ENCODE measurements around the gene DENND1A. TPM values are rescaled to one million over a fixed set of nuclear protein-coding genes. Genes with fewer than 3 reads are reported as not detected.

Gene DENND1A
- total RNA-seq, 6 experiments from 2014 or later, result 13.9 to 22.6 (median 16.3) TPM

GRCh38 chr9:123406691-123407216 is 523.2 kb downstream of the DENND1A start:
- TF ChIP-seq POLR2A (IDR thresholded peaks at IDR 0.05) (no peak), CTCF (IDR thresholded peaks at IDR 0.05) (no peak)
- ATAC-seq, result no peak
- Histone ChIP-seq H3K4me3 (no peak overlapping the region), H3K4me1 (no peaks in the 10 kb centered on the region), H3K27ac (no peak overlapping the region), H3K36me3 (no peaks in the 10 kb centered on the region), H3K9me3 (no peaks in the 10 kb centered on the region), H3K27me3 (no peaks in the 10 kb centered on the region)
- 69% methylated on average over 13 of the region's 13 CpGs for WGBS (ENCODE audit: insufficient coverage, low coverage, low lambda C conversion rate, missing lambda C conversion rate)
- DNase-seq, result peak in 1 of 3 donors; percentile 11
- intact Hi-C loops (cut with DNase I), result no loop called here

DNA sequence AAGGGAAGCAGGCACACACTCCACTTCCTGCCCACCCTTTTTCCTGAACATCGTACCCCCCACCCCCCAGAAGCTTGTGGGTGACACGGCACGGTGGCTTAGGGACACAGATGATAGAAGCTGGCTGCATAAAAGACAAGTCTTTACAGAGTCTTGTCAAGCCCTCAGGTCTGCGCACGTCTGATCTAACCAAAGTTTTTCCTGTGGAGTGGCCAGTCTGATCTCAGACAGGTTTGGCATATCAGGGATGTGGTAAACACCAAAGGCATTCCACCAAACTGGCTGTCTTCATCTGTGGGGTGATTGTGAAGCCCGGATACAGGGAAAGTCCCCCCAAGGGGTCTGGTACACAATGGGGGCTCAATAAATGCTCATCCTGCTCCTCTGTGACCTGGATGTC is 523.9 kb downstream of the DENND1A start:
- intact Hi-C loops (cut with DNase I), result no loop called here
- no peaks in the 10 kb centered on the region for H3K36me3 ChIP-seq
- 88% methylated on average over 6 of the region's 6 CpGs for WGBS (ENCODE audit: insufficient coverage, low coverage, low lambda C conversion rate, missing lambda C conversion rate)
- TF ChIP-seq CTCF (IDR thresholded peaks at IDR 0.05), result no peak
- no peak for TF ChIP-seq POLR2A (IDR thresholded peaks at IDR 0.05)
- no peaks in the 10 kb centered on the region for H3K9me3 ChIP-seq
- no peak overlapping the region for H3K4me3 ChIP-seq
- H3K27ac ChIP-seq, result no peak overlapping the region
- ATAC-seq, result no peak
- H3K27me3 ChIP-seq, result no peaks in the 10 kb centered on the region
- no peaks in the 10 kb centered on the region for H3K4me1 ChIP-seq
- peak in 1 of 3 donors; percentile 21 for DNase-seq

DNA sequence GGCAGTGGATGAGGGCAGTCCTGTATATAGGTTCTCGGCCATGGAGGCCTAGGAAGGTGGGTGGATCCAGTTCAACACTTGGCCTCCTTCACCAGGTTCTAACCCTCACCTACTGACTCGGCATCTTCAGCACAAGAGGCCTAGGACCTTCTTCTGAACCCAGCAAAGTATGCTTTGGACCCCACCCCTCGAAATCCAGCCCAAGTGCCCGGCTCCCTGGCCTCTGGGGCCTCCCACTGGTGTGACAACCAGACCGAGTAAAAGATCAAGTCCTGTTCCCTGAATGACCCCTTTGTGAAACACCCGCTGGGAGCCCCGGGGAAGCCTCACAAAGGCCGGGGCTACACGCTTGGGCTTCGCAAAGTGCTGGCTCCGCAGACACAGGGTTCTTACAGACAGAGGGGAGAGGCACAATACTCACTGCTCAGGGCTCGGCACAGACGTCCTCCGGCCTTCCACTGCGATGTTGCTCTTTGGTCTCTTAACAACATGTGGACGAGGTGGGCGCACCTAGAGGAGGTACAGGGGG is 526.9 kb downstream of the DENND1A start:
- intact Hi-C loops (cut with DNase I), result no loop called here
- no peak for DNase-seq
- H3K4me3 ChIP-seq, result no peak overlapping the region
- TF ChIP-seq CTCF (IDR thresholded peaks at IDR 0.05) (no peak), POLR2A (IDR thresholded peaks at IDR 0.05) (no peak)
- WGBS (ENCODE audit: insufficient coverage, low coverage, low lambda C conversion rate, missing lambda C conversion rate), result 86% methylated on average over 12 of the region's 17 CpGs
- H3K9me3 ChIP-seq, result no peaks in the 10 kb centered on the region
- no peak overlapping the region for H3K27ac ChIP-seq
- no peaks in the 10 kb centered on the region for H3K27me3 ChIP-seq
- H3K36me3 ChIP-seq, result no peaks in the 10 kb centered on the region
- ATAC-seq, result peak in 1 of 4 donors; percentile 28
- H3K4me1 ChIP-seq, result no peaks in the 10 kb centered on the region

DNA sequence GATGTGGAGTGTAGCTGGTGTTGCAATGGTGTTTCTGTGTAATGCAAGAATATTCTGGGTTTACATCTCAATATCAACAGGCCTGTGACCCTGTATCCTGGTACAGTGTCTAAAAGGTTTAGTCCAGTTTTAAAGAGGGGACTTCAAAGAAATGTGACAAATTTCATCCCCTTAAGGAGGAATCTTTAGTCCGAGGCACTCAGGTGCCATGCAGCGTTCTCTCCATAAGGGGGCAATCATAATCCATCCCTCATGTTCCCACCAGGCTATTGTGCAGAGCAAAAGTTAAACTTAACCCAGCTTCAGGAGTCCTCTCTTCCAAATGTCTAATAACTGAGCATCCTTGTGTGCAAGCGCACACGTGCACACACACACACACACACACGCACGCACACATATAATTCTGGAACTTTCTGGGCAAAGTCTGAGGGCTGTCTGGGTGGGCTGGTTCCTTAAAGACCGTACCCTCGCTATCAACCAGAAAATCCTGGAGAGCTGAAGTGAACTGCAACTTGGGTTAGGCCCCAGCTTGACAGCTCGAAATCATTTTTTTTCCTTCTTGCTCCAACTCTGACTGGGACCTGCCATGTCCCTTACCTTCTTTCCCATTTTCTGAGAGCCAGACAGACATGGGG is 527.9 kb downstream of the DENND1A start:
- Histone ChIP-seq H3K36me3 (no peaks in the 10 kb centered on the region), H3K4me1 (no peaks in the 10 kb centered on the region), H3K4me3 (no peak overlapping the region), H3K27ac (no peak overlapping the region), H3K27me3 (no peaks in the 10 kb centered on the region), H3K9me3 (no peaks in the 10 kb centered on the region)
- DNase-seq (no peak), ATAC-seq (peak; percentile 84 to 88 (median 86))
- WGBS (ENCODE audit: insufficient coverage, low coverage, low lambda C conversion rate, missing lambda C conversion rate), result 32% methylated on average over 7 of the region's 9 CpGs
- intact Hi-C loops (cut with DNase I), result no loop called here
- TF ChIP-seq CTCF (IDR thresholded peaks at IDR 0.05), result peak; percentile 58 to 71 (median 69)
- TF ChIP-seq POLR2A (IDR thresholded peaks at IDR 0.05), result no peak

Measured in right lobe of liver (tissue), 6 donors.